ENCODE data around the gene FBXL14.

- no peak for TF ChIP-seq CTCF (IDR thresholded peaks at IDR 0.05)
- no peak for TF ChIP-seq POLR2A (IDR thresholded peaks at IDR 0.05)
Measured at GRCh38 chr12:1536817-1537216, 57.6 kb downstream of the FBXL14 start.
